HEK293 (cell line): ENCODE data around the gene SETD9.

Experiments
- CTCF ChIA-PET: fragments of 350-600 bp; formaldehyde crosslinking; extraction: SDS; loops from one replicate; lab custom pipeline; 2021; ENCODE audit warnings: antibody characterized with exemption; lab: Yijun Ruan, JAX
- POLR2A ChIA-PET: fragments of 300-600 bp; formaldehyde crosslinking; extraction: SDS; loops from one replicate; lab custom pipeline; 2020; ENCODE audit warnings: antibody characterized with exemption, inconsistent platforms; lab: Yijun Ruan, JAX
- H3K27ac ChIP-seq: fragments of 200-500 bp; sonication (Bioruptor generic); 2 replicates; pipeline ENCODE4 v1.5.1; 2014; ENCODE audit warnings: low read depth, low read length, control low read depth, inconsistent platforms; ENCODE audit errors: extremely low read depth
- H3K36me3 ChIP-seq, 2 experiments: fragments of 200-500 bp in 1 of 2; sonication (Bioruptor generic) in 1 of 2; 1 replicate in 1 of 2; 2 replicates in 1 of 2; pipeline ENCODE4 v1.5.1; 2014 to 2017; ENCODE audit warnings: inconsistent platforms in 2 of 2, low read length in 2 of 2; ENCODE audit not compliant: control insufficient read depth in 2 of 2, insufficient read depth in 1 of 2
- H3K4me1 ChIP-seq: fragments of 200-500 bp; sonication (Bioruptor generic); 2 replicates; pipeline ENCODE4 v1.5.1; 2014; ENCODE audit warnings: mild to moderate bottlenecking, low read length, inconsistent platforms; ENCODE audit not compliant: control insufficient read depth, insufficient read depth
- H3K4me3 ChIP-seq: 2 replicates; pipeline ENCODE4 v1.5.1; 2011; ENCODE audit warnings: low read depth, mild to moderate bottlenecking, control low read depth, low read length, moderate library complexity
- H3K9me3 ChIP-seq: fragments of 200-500 bp; sonication (Bioruptor generic); 2 replicates; pipeline ENCODE4 v1.5.1; 2014; ENCODE audit warnings: low read depth, low read length, inconsistent platforms; ENCODE audit not compliant: control insufficient read depth, insufficient read depth
- BCL11B ChIP-seq: fragments of 450-650 bp; formaldehyde crosslinking; IDR thresholded peaks from 2 replicates; pipeline ENCODE4 v1.5.1; 2016; ENCODE audit warnings: low read depth, missing biosample characterization, missing genetic modification characterization
- IKZF3 ChIP-seq: fragments of 450-650 bp; IDR thresholded peaks from 2 replicates; pipeline ENCODE4 v1.5.0; 2018; ENCODE audit warnings: missing biosample characterization, mild to moderate bottlenecking, missing genetic modification characterization, moderate library complexity
- KLF1 ChIP-seq: fragments of 450-650 bp; formaldehyde crosslinking; IDR thresholded peaks from 2 replicates; pipeline ENCODE4 v1.5.1; 2016; ENCODE audit warnings: missing biosample characterization, missing genetic modification characterization
- KLF10 ChIP-seq: fragments of 450-650 bp; IDR thresholded peaks from 2 replicates; pipeline ENCODE4 v1.5.1; 2018; ENCODE audit warnings: missing biosample characterization, mild to moderate bottlenecking, missing genetic modification characterization
- KLF16 ChIP-seq: fragments of 450-650 bp; formaldehyde crosslinking; IDR thresholded peaks from 2 replicates; pipeline ENCODE4 v1.5.1; 2017; ENCODE audit warnings: missing biosample characterization, missing genetic modification characterization
- KLF17 ChIP-seq: fragments of 450-650 bp; formaldehyde crosslinking; IDR thresholded peaks from 2 replicates; pipeline ENCODE4 v1.5.1; 2016; ENCODE audit warnings: missing biosample characterization, missing genetic modification characterization
- KLF9 ChIP-seq: fragments of 450-650 bp; formaldehyde crosslinking; IDR thresholded peaks from 2 replicates; pipeline ENCODE4 v1.5.1; 2016; ENCODE audit warnings: missing biosample characterization, missing genetic modification characterization, low read depth
- MZF1 ChIP-seq: fragments of 450-650 bp; formaldehyde crosslinking; IDR thresholded peaks from 2 replicates; pipeline ENCODE4 v1.5.1; 2017; ENCODE audit warnings: missing biosample characterization, missing genetic modification characterization, borderline replicate concordance
- REST ChIP-seq: fragments of 450-650 bp; formaldehyde crosslinking; IDR thresholded peaks from 2 replicates; pipeline ENCODE4 v1.5.1; 2016; ENCODE audit warnings: missing biosample characterization, missing genetic modification characterization
- SCRT2 ChIP-seq: fragments of 450-650 bp; formaldehyde crosslinking; IDR thresholded peaks from 2 replicates; pipeline ENCODE4 v1.5.1; 2016; ENCODE audit warnings: missing biosample characterization, missing genetic modification characterization
- SP2 ChIP-seq: fragments of 450-650 bp; formaldehyde crosslinking; IDR thresholded peaks from 2 replicates; pipeline ENCODE4 v1.5.1; 2016; ENCODE audit warnings: missing biosample characterization, missing genetic modification characterization
- YY1 ChIP-seq: fragments of 450-650 bp; formaldehyde crosslinking; IDR thresholded peaks from 2 replicates; pipeline ENCODE4 v1.5.1; 2018; ENCODE audit warnings: missing biosample characterization, missing genetic modification characterization
- ZBTB1 ChIP-seq: fragments of 450-650 bp; formaldehyde crosslinking; IDR thresholded peaks from 2 replicates; pipeline ENCODE4 v1.5.1; 2016; ENCODE audit warnings: missing biosample characterization, missing genetic modification characterization
- ZEB2 ChIP-seq: fragments of 450-650 bp; formaldehyde crosslinking; IDR thresholded peaks from 2 replicates; pipeline ENCODE4 v1.5.1; 2016; ENCODE audit warnings: missing biosample characterization, missing genetic modification characterization
- ZIC2 ChIP-seq: fragments of 450-650 bp; formaldehyde crosslinking; IDR thresholded peaks from 2 replicates; pipeline ENCODE4 v1.5.1; 2016; ENCODE audit warnings: missing biosample characterization, missing genetic modification characterization
- ZNF10 ChIP-seq: fragments of 450-650 bp; formaldehyde crosslinking; IDR thresholded peaks from 2 replicates; pipeline ENCODE4 v1.5.1; 2017; ENCODE audit warnings: missing biosample characterization, missing genetic modification characterization
- ZNF112 ChIP-seq: fragments of 450-650 bp; formaldehyde crosslinking; IDR thresholded peaks from 2 replicates; pipeline ENCODE4 v1.5.0; 2017; ENCODE audit warnings: missing biosample characterization, missing genetic modification characterization
- ZNF362 ChIP-seq: fragments of 450-650 bp; formaldehyde crosslinking; IDR thresholded peaks from 2 replicates; pipeline ENCODE4 v1.5.1; 2016; ENCODE audit warnings: missing biosample characterization, missing genetic modification characterization
- ZNF391 ChIP-seq: fragments of 450-650 bp; formaldehyde crosslinking; IDR thresholded peaks from 2 replicates; pipeline ENCODE4 v1.5.1; 2016; ENCODE audit warnings: low read depth, missing biosample characterization, missing genetic modification characterization, borderline replicate concordance
- ZNF600 ChIP-seq: fragments of 450-650 bp; formaldehyde crosslinking; IDR thresholded peaks from 2 replicates; pipeline ENCODE4 v1.5.1; 2016; ENCODE audit warnings: missing biosample characterization, missing genetic modification characterization
- ZNF623 ChIP-seq: fragments of 450-650 bp; formaldehyde crosslinking; IDR thresholded peaks from 2 replicates; pipeline ENCODE4 v1.5.1; 2016; ENCODE audit warnings: missing biosample characterization, missing genetic modification characterization
- ZNF624 ChIP-seq: fragments of 450-650 bp; formaldehyde crosslinking; IDR thresholded peaks from 2 replicates; pipeline ENCODE4 v1.5.1; 2017; ENCODE audit warnings: missing biosample characterization, missing genetic modification characterization
- ZNF629 ChIP-seq: fragments of 450-650 bp; formaldehyde crosslinking; IDR thresholded peaks from 2 replicates; pipeline ENCODE4 v1.5.1; 2017; ENCODE audit warnings: missing biosample characterization, missing genetic modification characterization
- ZNF692 ChIP-seq: fragments of 450-650 bp; formaldehyde crosslinking; IDR thresholded peaks from 2 replicates; pipeline ENCODE4 v1.5.1; 2016; ENCODE audit warnings: missing biosample characterization, missing genetic modification characterization
- ZNF776 ChIP-seq: fragments of 450-650 bp; formaldehyde crosslinking; IDR thresholded peaks from 2 replicates; pipeline ENCODE4 v1.5.0; 2017; ENCODE audit warnings: missing biosample characterization, missing genetic modification characterization, borderline replicate concordance
- ZNF785 ChIP-seq: fragments of 450-650 bp; formaldehyde crosslinking; IDR thresholded peaks from 2 replicates; pipeline ENCODE4 v1.5.1; 2016; ENCODE audit warnings: missing biosample characterization, missing genetic modification characterization
- ZSCAN18 ChIP-seq: fragments of 450-650 bp; formaldehyde crosslinking; IDR thresholded peaks from 2 replicates; pipeline ENCODE4 v1.5.1; 2016; ENCODE audit warnings: missing biosample characterization, missing genetic modification characterization
- ZSCAN30 ChIP-seq: fragments of 450-650 bp; IDR thresholded peaks from 2 replicates; pipeline ENCODE4 v1.5.1; 2018; ENCODE audit warnings: missing biosample characterization, mild to moderate bottlenecking, missing genetic modification characterization, moderate library complexity
- ZXDB ChIP-seq: fragments of 450-650 bp; formaldehyde crosslinking; IDR thresholded peaks from 2 replicates; pipeline ENCODE4 v1.5.1; 2016; ENCODE audit warnings: missing biosample characterization, missing genetic modification characterization

SETD9 gene

GRCh38 chr5:56909294-56910209 lies at the start of gene SETD9:
SETD9 (plus strand) TSS chr5:56909596; CDS start chr5:56909646, 50 bp downstream.
- POLR2A ChIA-PET, result interaction anchor here (0.9 to 3.4 kb wide), 7 partner anchors 15 to 360 kb away, joined by 3 to 25 read pairs (median 4); partner anchors contain the start of gene GPBP1
- TF ChIP-seq ZNF776 (tag by site-specific recombination), result no peak
- TF ChIP-seq ZNF692 (tag by site-specific recombination), result peak; percentile 75
- TF ChIP-seq ZNF10 (tag by site-specific recombination), result peak; percentile 48; the same call in 1 of the 2 replicates
- TF ChIP-seq ZNF629 (tag by site-specific recombination), result peak; percentile 47; the same call in 1 of the 2 replicates
- peak; percentile 60; the same call in 1 of the 2 replicates for TF ChIP-seq ZXDB
- peak; percentile 76 for TF ChIP-seq SP2
- 0 out of 2 replicates have a peak, but pooled peaks have one; percentile 42 for TF ChIP-seq ZNF391 (tag by site-specific recombination)
- TF ChIP-seq ZNF785, result 0 out of 2 replicates have a peak, but pooled peaks have one; percentile 55
- TF ChIP-seq KLF10, result peak; percentile 66
- peak; percentile 63 for TF ChIP-seq KLF1
- TF ChIP-seq ZSCAN18, result 0 out of 2 replicates have a peak, but pooled peaks have one; percentile 24
- TF ChIP-seq KLF17, result peak; percentile 55; the same call in 1 of the 2 replicates
- peak; percentile 76 for TF ChIP-seq ZNF600 (tag by site-specific recombination)
- TF ChIP-seq BCL11B (tag by site-specific recombination), result peak; percentile 1; the same call in 1 of the 2 replicates
- no peak for TF ChIP-seq ZNF624 (tag by site-specific recombination)
- TF ChIP-seq YY1, result peak; percentile 87
- TF ChIP-seq KLF9 (tag by site-specific recombination), result peak; percentile 95
- peak; percentile 91 for TF ChIP-seq SCRT2 (tag by site-specific recombination)
- peak; percentile 19; the same call in 1 of the 2 replicates for TF ChIP-seq IKZF3 (tag by site-specific recombination)
- peak; percentile 80 for TF ChIP-seq ZEB2
- peak; percentile 14; the same call in 1 of the 2 replicates for TF ChIP-seq MZF1 (tag by site-specific recombination)
- no peak for TF ChIP-seq ZNF112 (tag by site-specific recombination)
- TF ChIP-seq ZNF623 (tag by site-specific recombination), result no peak
- TF ChIP-seq ZBTB1 (tag by site-specific recombination), result 0 out of 2 replicates have a peak, but pooled peaks have one; percentile 27
- TF ChIP-seq KLF16 (tag by site-specific recombination), result 0 out of 2 replicates have a peak, but pooled peaks have one; percentile 57
- peak; percentile 78 for TF ChIP-seq ZSCAN30 (tag by site-specific recombination)
- TF ChIP-seq REST (tag by site-specific recombination), result no peak
- no peak for TF ChIP-seq ZNF362 (tag by site-specific recombination)
- no peak for TF ChIP-seq ZIC2 (tag by site-specific recombination)

More at GRCh38 chr5:56909294-56910209, at the start of gene SETD9:
- Histone ChIP-seq H3K4me3 (peak within 1 kb of the TSS; percentile 88), H3K27ac (peak within 1 kb of the TSS; percentile 92), H3K36me3 (no peaks in the 10 kb centered on the region), H3K4me1 (no peaks in the 10 kb centered on the region), H3K9me3 (no peaks in the 10 kb centered on the region)
- CTCF ChIA-PET, result interaction anchor here (1.0 to 1.3 kb wide), 2 partner anchors 9 to 645 kb away, joined by 3 to 5 read pairs; no protein-coding TSS in a partner anchor
